HG03558 (cell line): ENCODE measurements around the gene DIAPH3.

Experiments used
- ATAC-seq: cut with Tn5 transposase; IDR thresholded peaks from one replicate; pipeline ENCODE4 v1.9.1; 2021; ENCODE audit warnings: moderate number of reproducible peaks; ENCODE audit not compliant: unreplicated experiment; ENCODE audit errors: extremely low read depth

Gene DIAPH3

GRCh38 chr13:59888408-59888807, 275.3 kb downstream of the DIAPH3 start:
- ATAC-seq: no peak

GRCh38 chr13:59885076-59885475, 278.7 kb downstream of the DIAPH3 start:
- no peak for ATAC-seq

- no peak for ATAC-seq
Observed at GRCh38 chr13:59883885-59884284, 279.8 kb downstream of the DIAPH3 start.

GRCh38 chr13:59880468-59880867, 283.3 kb downstream of the DIAPH3 start:
- no peak for ATAC-seq

GRCh38 chr13:59879281-59879680, 284.4 kb downstream of the DIAPH3 start:
- no peak for ATAC-seq

- ATAC-seq: no peak
Observed at GRCh38 chr13:59877933-59878332, 285.8 kb downstream of the DIAPH3 start.

GRCh38 chr13:59874973-59875372, 288.8 kb downstream of the DIAPH3 start:
- ATAC-seq: no peak

GRCh38 chr13:59873856-59874255, 289.9 kb downstream of the DIAPH3 start:
- ATAC-seq: no peak

GRCh38 chr13:59873309-59873708, 290.4 kb downstream of the DIAPH3 start:
- ATAC-seq: no peak

- no peak for ATAC-seq
Observed at GRCh38 chr13:59867867-59868266, 295.9 kb downstream of the DIAPH3 start.

- ATAC-seq: no peak
Observed at GRCh38 chr13:59865398-59865797, 298.3 kb downstream of the DIAPH3 start.

- ATAC-seq: no peak
Observed at GRCh38 chr13:59863621-59864020, 300.1 kb downstream of the DIAPH3 start.

GRCh38 chr13:59861676-59862075, 302.1 kb downstream of the DIAPH3 start:
- ATAC-seq: no peak

GRCh38 chr13:59856281-59856810, 307.4 kb downstream of the DIAPH3 start:
- no peak for ATAC-seq

- ATAC-seq: no peak
Observed at GRCh38 chr13:59846845-59847620, 316.7 kb downstream of the DIAPH3 start.

- no peak for ATAC-seq
Observed at GRCh38 chr13:59843040-59843439, 320.7 kb downstream of the DIAPH3 start.

- no peak for ATAC-seq
Observed at GRCh38 chr13:59842507-59842906, 321.2 kb downstream of the DIAPH3 start.

- no peak for ATAC-seq
Observed at GRCh38 chr13:59839186-59839585, 324.5 kb downstream of the DIAPH3 start.

- no peak for ATAC-seq
Observed at GRCh38 chr13:59837101-59837500, 326.6 kb downstream of the DIAPH3 start.

GRCh38 chr13:59835569-59835968, 328.2 kb downstream of the DIAPH3 start:
- no peak for ATAC-seq

GRCh38 chr13:59834801-59835200, 328.9 kb downstream of the DIAPH3 start:
- ATAC-seq: no peak

GRCh38 chr13:59829690-59830089, 334.0 kb downstream of the DIAPH3 start:
- ATAC-seq: no peak
